Fibroblast of villous mesenchyme (primary cell): Measurements from ENCODE around the gene ESRRA. TPM values are rescaled to one million over a fixed set of nuclear protein-coding genes. Genes with fewer than 3 reads are reported as not detected.

Experiments used
- DNase-seq: peaks from one replicate; pipeline ENCODE4 v3.0.0-alpha.2; 2010; ENCODE audit warnings: low read depth
- H3K4me3 ChIP-seq: 2 replicates; pipeline ENCODE4 v1.5.1; 2011; ENCODE audit warnings: low read depth, mild to moderate bottlenecking, low read length
- CTCF ChIP-seq: IDR thresholded peaks from 2 replicates; pipeline ENCODE4 v1.5.1; 2012; ENCODE audit warnings: low read depth, mild to moderate bottlenecking, low read length; ENCODE audit not compliant: insufficient read depth
- total RNA-seq: library from RNA; depleted of rRNA; stranded (reverse); fragments of >200 nt; gene quantifications from 2 replicates; pipeline ENCODE4 v1.2.3, GENCODE V29; 2012

Gene ESRRA
- total RNA-seq, 1 donor, result 23.3 TPM

- DNase-seq, result no peak
- TF ChIP-seq CTCF, result no peak
- H3K4me3 ChIP-seq, result no peak overlapping the region
Observed at GRCh38 chr11:64266339-64266738, 39.0 kb upstream of the ESRRA start.

- H3K4me3 ChIP-seq, result no peak overlapping the region
- no peak for TF ChIP-seq CTCF
- no peak for DNase-seq
Observed at GRCh38 chr11:64267207-64267945, 37.9 kb upstream of the ESRRA start.

GRCh38 chr11:64268025-64268892 lies 37.1 kb upstream of the ESRRA start:
- DNase-seq, result peak; percentile 88
- H3K4me3 ChIP-seq, result peak overlapping the region; percentile 76
- TF ChIP-seq CTCF, result peak; percentile 2

- peak overlapping the region; percentile 76 for H3K4me3 ChIP-seq
- peak; percentile 53 for DNase-seq
- no peak for TF ChIP-seq CTCF
Observed at GRCh38 chr11:64268893-64269539, 36.3 kb upstream of the ESRRA start.

GRCh38 chr11:64269540-64270220 lies 35.6 kb upstream of the ESRRA start:
- peak; percentile 100 for DNase-seq

More at GRCh38 chr11:64269540-64270220, 35.6 kb upstream of the ESRRA start:
- peak overlapping the region; percentile 76 for H3K4me3 ChIP-seq
- TF ChIP-seq CTCF, result no peak
